WTC11 (cell line): ENCODE results near the gene NOP56. TPM values are rescaled to one million over a fixed set of nuclear protein-coding genes. Genes with fewer than 3 reads are reported as not detected.
A peak's percentile ranks its signal among the peaks of the same experiment; 100 is the strongest.

Experiments used
- CBFB ChIP-seq: sonication (generic); formaldehyde crosslinking; IDR thresholded peaks from 2 replicates; pipeline ENCODE4 v1.8.1; 2022; ENCODE audit warnings: mild to moderate bottlenecking, low read depth, missing genetic modification reagents
- CREB1 ChIP-seq: sonication (generic); formaldehyde crosslinking; IDR thresholded peaks from 2 replicates; pipeline ENCODE4 v1.8.0; 2023; ENCODE audit warnings: mild to moderate bottlenecking, missing genetic modification reagents
- ETV6 ChIP-seq: sonication (generic); formaldehyde crosslinking; IDR thresholded peaks from 2 replicates; pipeline ENCODE4 v1.8.1; 2022; ENCODE audit warnings: mild to moderate bottlenecking, missing genetic modification reagents
- FOXP1 ChIP-seq: sonication (generic); formaldehyde crosslinking; IDR thresholded peaks from 2 replicates; pipeline ENCODE4 v1.8.0; 2022; ENCODE audit warnings: missing genetic modification reagents, mild to moderate bottlenecking, moderate library complexity, borderline replicate concordance
- GABPB1 ChIP-seq: sonication (generic); formaldehyde crosslinking; IDR thresholded peaks from 2 replicates; pipeline ENCODE4 v1.8.1; 2023; ENCODE audit warnings: mild to moderate bottlenecking, missing genetic modification reagents
- IRF2 ChIP-seq: sonication (generic); formaldehyde crosslinking; IDR thresholded peaks from 2 replicates; pipeline ENCODE4 v1.8.0; 2022; ENCODE audit warnings: low read depth, missing genetic modification reagents, borderline replicate concordance
- KAT7 ChIP-seq: sonication (generic); formaldehyde crosslinking; IDR thresholded peaks from 2 replicates; pipeline ENCODE4 v1.8.1; 2023; ENCODE audit warnings: missing genetic modification reagents, mild to moderate bottlenecking, borderline replicate concordance
- NFYB ChIP-seq: sonication (generic); formaldehyde crosslinking; conservative IDR thresholded peaks from 2 replicates; pipeline ENCODE4 v1.8.0; 2022; ENCODE audit warnings: low read depth, missing genetic modification reagents
- SP1 ChIP-seq: sonication (generic); formaldehyde crosslinking; conservative IDR thresholded peaks from 2 replicates; pipeline ENCODE4 v1.8.1; 2022; ENCODE audit warnings: missing genetic modification reagents
- TCF7 ChIP-seq: sonication (generic); formaldehyde crosslinking; IDR thresholded peaks from 2 replicates; pipeline ENCODE4 v1.8.0; 2022; ENCODE audit warnings: mild to moderate bottlenecking, low read depth, missing genetic modification reagents, moderate library complexity
- TEAD4 ChIP-seq: sonication (generic); formaldehyde crosslinking; IDR thresholded peaks from 2 replicates; pipeline ENCODE4 v1.8.0; 2022; ENCODE audit warnings: mild to moderate bottlenecking, missing genetic modification reagents
- TP53 ChIP-seq: sonication (generic); formaldehyde crosslinking; IDR thresholded peaks from 2 replicates; pipeline ENCODE4 v1.8.1; 2023; ENCODE audit warnings: mild to moderate bottlenecking, missing genetic modification reagents
- ZNF671 ChIP-seq: fragments of 250-450 bp; sonication (Bioruptor Pico); IDR thresholded peaks from 2 replicates; pipeline ENCODE4 v1.8.0; 2021; ENCODE audit warnings: mild to moderate bottlenecking
- total RNA-seq: library from RNA; stranded (reverse); gene quantifications from 3 replicates; pipeline ENCODE4 v1.2.3, GENCODE V29; 2021
- TF ChIP-seq, protein P1 (sequence below): sonication (generic); formaldehyde crosslinking; IDR thresholded peaks from 2 replicates; pipeline ENCODE4 v1.8.0; 2023; ENCODE audit warnings: missing genetic modification reagents
- TF ChIP-seq, protein P2 (sequence below): sonication (generic); formaldehyde crosslinking; IDR thresholded peaks from 2 replicates; pipeline ENCODE4 v1.8.1; 2022; ENCODE audit warnings: mild to moderate bottlenecking, missing genetic modification reagents, moderate library complexity, borderline replicate concordance
- TF ChIP-seq, protein P3 (sequence below): sonication (generic); formaldehyde crosslinking; IDR thresholded peaks from 2 replicates; pipeline ENCODE4 v1.8.1; 2022; ENCODE audit warnings: missing genetic modification reagents, borderline replicate concordance
- TF ChIP-seq, protein P4 (sequence below): fragments of 250-450 bp; sonication (Bioruptor Pico); conservative IDR thresholded peaks from 2 replicates; pipeline ENCODE4 v1.9.0; 2021; ENCODE audit warnings: mild to moderate bottlenecking
- TF ChIP-seq, protein P5 (sequence below): fragments of 250-450 bp; sonication (Bioruptor Pico); IDR thresholded peaks from 2 replicates; pipeline ENCODE4 v1.9.0; 2021; ENCODE audit warnings: mild to moderate bottlenecking
- TF ChIP-seq, protein P6 (sequence below): sonication (generic); formaldehyde crosslinking; IDR thresholded peaks from 2 replicates; pipeline ENCODE4 v1.8.1; 2022; ENCODE audit warnings: low read depth, mild to moderate bottlenecking, moderate library complexity, missing genetic modification reagents, borderline replicate concordance
- TF ChIP-seq, protein P7 (sequence below): fragments of 250-450 bp; sonication (Bioruptor Pico); IDR thresholded peaks from 2 replicates; pipeline ENCODE4 v1.9.0; 2021; ENCODE audit warnings: mild to moderate bottlenecking

The NOP56 gene
- total RNA-seq, 1 experiment from 2014 or later: 634 TPM

DNA sequence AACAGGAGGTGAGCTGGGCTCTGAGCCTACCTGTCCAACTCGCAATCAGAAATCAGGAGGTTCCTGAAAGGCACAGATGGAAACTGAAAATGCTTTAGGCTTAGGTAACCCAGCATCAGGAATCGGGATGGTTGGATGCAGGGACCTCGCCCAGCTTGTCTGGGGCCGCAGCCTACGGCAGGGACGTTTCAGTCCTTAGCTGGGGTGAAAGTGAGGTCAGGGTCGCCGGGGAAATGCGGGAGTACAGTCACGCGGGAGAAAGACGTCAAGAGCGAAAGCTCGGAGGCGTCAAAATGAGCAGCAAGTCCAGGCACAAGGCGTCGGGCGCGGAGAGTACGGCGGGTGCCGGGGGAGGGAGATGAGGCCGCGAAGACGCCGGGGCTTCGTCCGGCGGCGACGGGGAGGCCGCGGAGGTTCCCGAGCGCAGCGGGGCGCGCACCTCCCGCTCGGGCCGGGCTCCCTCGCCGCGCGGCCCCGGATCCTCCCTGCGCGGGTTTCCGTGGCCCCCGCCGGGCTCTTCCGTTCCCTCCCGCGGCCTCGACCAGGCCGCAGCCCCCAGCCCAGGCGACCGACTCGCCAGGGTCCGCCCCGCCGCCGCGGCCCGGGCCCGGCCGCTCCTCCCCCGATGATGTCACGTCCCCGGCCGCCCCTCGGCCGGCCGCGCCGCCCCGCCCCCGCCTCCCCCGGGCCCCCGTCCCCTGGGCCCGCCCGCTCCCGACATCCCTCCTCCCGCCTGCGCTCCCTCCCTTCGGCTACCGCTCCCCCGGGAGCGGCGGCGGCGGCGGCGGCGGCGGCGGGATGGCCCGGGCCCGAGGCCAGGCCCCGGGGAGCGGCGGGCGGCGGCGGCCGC lies 39.8 kb downstream of the NOP56 start, which contains the start of gene EBF4 (continued):
- TF ChIP-seq, protein P1, sequence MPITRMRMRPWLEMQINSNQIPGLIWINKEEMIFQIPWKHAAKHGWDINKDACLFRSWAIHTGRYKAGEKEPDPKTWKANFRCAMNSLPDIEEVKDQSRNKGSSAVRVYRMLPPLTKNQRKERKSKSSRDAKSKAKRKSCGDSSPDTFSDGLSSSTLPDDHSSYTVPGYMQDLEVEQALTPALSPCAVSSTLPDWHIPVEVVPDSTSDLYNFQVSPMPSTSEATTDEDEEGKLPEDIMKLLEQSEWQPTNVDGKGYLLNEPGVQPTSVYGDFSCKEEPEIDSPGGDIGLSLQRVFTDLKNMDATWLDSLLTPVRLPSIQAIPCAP: 0 out of 2 replicates have a peak, but pooled peaks have one; percentile 46
- TF ChIP-seq, protein P2, sequence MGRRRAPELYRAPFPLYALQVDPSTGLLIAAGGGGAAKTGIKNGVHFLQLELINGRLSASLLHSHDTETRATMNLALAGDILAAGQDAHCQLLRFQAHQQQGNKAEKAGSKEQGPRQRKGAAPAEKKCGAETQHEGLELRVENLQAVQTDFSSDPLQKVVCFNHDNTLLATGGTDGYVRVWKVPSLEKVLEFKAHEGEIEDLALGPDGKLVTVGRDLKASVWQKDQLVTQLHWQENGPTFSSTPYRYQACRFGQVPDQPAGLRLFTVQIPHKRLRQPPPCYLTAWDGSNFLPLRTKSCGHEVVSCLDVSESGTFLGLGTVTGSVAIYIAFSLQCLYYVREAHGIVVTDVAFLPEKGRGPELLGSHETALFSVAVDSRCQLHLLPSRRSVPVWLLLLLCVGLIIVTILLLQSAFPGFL: no peak
- TF ChIP-seq, protein P3, sequence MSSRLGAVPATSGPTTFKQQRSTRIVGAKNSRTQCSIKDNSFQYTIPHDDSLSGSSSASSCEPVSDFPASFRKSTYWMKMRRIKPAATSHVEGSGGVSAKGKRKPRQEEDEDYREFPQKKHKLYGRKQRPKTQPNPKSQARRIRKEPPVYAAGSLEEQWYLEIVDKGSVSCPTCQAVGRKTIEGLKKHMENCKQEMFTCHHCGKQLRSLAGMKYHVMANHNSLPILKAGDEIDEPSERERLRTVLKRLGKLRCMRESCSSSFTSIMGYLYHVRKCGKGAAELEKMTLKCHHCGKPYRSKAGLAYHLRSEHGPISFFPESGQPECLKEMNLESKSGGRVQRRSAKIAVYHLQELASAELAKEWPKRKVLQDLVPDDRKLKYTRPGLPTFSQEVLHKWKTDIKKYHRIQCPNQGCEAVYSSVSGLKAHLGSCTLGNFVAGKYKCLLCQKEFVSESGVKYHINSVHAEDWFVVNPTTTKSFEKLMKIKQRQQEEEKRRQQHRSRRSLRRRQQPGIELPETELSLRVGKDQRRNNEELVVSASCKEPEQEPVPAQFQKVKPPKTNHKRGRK: no peak
- no peak for TF ChIP-seq TEAD4 (CRISPR knock-in tag)
- peak; percentile 55; the same call in 1 of the 2 replicates for TF ChIP-seq SP1 (CRISPR knock-in tag)
- TF ChIP-seq GABPB1 (CRISPR knock-in tag): peak; percentile 41; the same call in 1 of the 2 replicates
- TF ChIP-seq, protein P4, sequence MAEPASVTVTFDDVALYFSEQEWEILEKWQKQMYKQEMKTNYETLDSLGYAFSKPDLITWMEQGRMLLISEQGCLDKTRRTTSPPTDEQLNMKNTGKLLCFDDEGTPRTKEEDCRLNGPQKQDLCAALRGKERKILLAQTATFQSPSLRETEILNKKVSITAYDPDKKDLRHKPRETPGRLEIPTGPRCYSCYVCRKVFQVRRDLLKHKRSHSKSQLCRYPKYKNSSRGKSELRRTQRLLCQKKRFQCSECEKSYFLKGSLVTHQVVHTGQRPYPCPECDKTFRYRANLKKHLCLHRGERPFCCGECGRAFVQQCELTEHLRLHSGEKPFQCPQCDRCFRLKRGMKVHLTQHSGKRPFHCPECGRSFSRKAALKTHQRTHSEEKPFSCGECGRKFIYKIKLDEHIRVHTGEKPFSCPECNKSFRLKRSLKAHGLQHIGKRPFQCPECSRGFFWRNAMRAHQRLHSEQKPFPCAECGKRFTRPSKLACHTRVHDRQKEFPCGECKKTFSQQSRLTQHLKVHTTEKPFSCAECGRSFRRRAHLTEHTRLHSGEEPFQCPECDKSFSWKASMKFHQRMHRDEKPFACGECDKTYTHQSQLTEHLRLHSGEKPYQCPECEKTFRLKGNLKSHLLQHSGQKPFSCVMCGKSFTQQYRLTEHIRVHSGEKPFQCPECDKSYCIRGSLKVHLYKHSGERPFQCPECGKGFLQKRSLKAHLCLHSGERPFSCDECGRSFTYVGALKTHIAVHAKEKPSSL: no peak
- peak; percentile 92; the same call in 1 of the 2 replicates for TF ChIP-seq FOXP1 (CRISPR knock-in tag)
- TF ChIP-seq TP53 (CRISPR knock-in tag): peak; percentile 55; the same call in 1 of the 2 replicates
- TF ChIP-seq ZNF671: no peak
- no peak for TF ChIP-seq CREB1 (CRISPR knock-in tag)
- TF ChIP-seq, protein P5, sequence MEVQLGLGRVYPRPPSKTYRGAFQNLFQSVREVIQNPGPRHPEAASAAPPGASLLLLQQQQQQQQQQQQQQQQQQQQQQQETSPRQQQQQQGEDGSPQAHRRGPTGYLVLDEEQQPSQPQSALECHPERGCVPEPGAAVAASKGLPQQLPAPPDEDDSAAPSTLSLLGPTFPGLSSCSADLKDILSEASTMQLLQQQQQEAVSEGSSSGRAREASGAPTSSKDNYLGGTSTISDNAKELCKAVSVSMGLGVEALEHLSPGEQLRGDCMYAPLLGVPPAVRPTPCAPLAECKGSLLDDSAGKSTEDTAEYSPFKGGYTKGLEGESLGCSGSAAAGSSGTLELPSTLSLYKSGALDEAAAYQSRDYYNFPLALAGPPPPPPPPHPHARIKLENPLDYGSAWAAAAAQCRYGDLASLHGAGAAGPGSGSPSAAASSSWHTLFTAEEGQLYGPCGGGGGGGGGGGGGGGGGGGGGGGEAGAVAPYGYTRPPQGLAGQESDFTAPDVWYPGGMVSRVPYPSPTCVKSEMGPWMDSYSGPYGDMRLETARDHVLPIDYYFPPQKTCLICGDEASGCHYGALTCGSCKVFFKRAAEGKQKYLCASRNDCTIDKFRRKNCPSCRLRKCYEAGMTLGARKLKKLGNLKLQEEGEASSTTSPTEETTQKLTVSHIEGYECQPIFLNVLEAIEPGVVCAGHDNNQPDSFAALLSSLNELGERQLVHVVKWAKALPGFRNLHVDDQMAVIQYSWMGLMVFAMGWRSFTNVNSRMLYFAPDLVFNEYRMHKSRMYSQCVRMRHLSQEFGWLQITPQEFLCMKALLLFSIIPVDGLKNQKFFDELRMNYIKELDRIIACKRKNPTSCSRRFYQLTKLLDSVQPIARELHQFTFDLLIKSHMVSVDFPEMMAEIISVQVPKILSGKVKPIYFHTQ: no peak
- TF ChIP-seq NFYB (CRISPR knock-in tag): no peak
- no peak for TF ChIP-seq IRF2
- TF ChIP-seq, protein P6, sequence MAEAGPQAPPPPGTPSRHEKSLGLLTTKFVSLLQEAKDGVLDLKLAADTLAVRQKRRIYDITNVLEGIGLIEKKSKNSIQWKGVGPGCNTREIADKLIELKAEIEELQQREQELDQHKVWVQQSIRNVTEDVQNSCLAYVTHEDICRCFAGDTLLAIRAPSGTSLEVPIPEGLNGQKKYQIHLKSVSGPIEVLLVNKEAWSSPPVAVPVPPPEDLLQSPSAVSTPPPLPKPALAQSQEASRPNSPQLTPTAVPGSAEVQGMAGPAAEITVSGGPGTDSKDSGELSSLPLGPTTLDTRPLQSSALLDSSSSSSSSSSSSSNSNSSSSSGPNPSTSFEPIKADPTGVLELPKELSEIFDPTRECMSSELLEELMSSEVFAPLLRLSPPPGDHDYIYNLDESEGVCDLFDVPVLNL (CRISPR knock-in tag): 0 out of 2 replicates have a peak, but pooled peaks have one; percentile 52
- peak; percentile 67; the same call in 1 of the 2 replicates for TF ChIP-seq ETV6 (CRISPR knock-in tag)
- no peak for TF ChIP-seq CBFB (CRISPR knock-in tag)
- no peak for TF ChIP-seq TCF7 (CRISPR knock-in tag)
- no peak for TF ChIP-seq KAT7
- TF ChIP-seq, protein P7, sequence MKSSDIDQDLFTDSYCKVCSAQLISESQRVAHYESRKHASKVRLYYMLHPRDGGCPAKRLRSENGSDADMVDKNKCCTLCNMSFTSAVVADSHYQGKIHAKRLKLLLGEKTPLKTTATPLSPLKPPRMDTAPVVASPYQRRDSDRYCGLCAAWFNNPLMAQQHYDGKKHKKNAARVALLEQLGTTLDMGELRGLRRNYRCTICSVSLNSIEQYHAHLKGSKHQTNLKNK (CRISPR knock-in tag): no peak
- TF ChIP-seq, all 79 proteins: peak for 15
